GM21367 (cell line): Measurements from ENCODE around the gene TRIM39.
"Not testable (repeated sequence)": the region's sequence is repeated elsewhere in the genome, so short reads cannot be mapped to it uniquely, and the experiment has no call there.

Experiments used
- ATAC-seq: cut with Tn5 transposase; IDR thresholded peaks from one replicate; pipeline ENCODE4 v1.9.1; 2021; ENCODE audit not compliant: unreplicated experiment

Gene TRIM39

GRCh38 chr6:30361661-30362060 lies 34.9 kb downstream of the TRIM39 start:
- no peak for ATAC-seq

- ATAC-seq, result no peak
Observed at GRCh38 chr6:30363459-30363858, 36.7 kb downstream of the TRIM39 start.

- ATAC-seq, result no peak
Observed at GRCh38 chr6:30364591-30364990, 37.9 kb downstream of the TRIM39 start.

GRCh38 chr6:30369280-30369679 lies 42.6 kb downstream of the TRIM39 start:
- not testable (repeated sequence) for ATAC-seq

- ATAC-seq, result no peak
Observed at GRCh38 chr6:30378290-30378937, 51.7 kb downstream of the TRIM39 start.

- ATAC-seq, result no peak
Observed at GRCh38 chr6:30380464-30380863, 53.7 kb downstream of the TRIM39 start.

GRCh38 chr6:30386166-30386565 lies 59.4 kb downstream of the TRIM39 start:
- no peak for ATAC-seq

GRCh38 chr6:30391240-30391639 lies 64.5 kb downstream of the TRIM39 start:
- no peak for ATAC-seq
